GM10248 (cell line): ENCODE data around the gene ALDH2.

ENCODE experiments used
- CTCF ChIA-PET: fragments of 300-600 bp; sonication (Branson Sonifier 250); formaldehyde crosslinking; extraction: SDS; loops from one replicate; lab custom pipeline; 2021; ENCODE audit warnings: antibody characterized with exemption; lab: Yijun Ruan, JAX
- POLR2A ChIA-PET: fragments of 350-650 bp; sonication (Branson Sonifier 250); formaldehyde crosslinking; extraction: SDS; loops from one replicate; lab custom pipeline; 2020; ENCODE audit warnings: antibody characterized with exemption; lab: Yijun Ruan, JAX
- DNase-seq: peaks from one replicate; pipeline ENCODE4 v3.0.0; 2012; ENCODE audit errors: extremely low spot score
- CTCF ChIP-seq: IDR thresholded peaks from 2 replicates; pipeline ENCODE4 v1.5.1; 2012; ENCODE audit warnings: mild to moderate bottlenecking, low read depth; ENCODE audit errors: extremely low read depth, missing control alignments, control extremely low read depth

ALDH2 gene

GRCh38 chr12:111840807-111841206, 74.1 kb downstream of the ALDH2 start:
- ChIA-PET POLR2A (no interaction called here), CTCF (interaction anchor here (1.1 to 1.8 kb wide), 3 partner anchors 14 to 28 kb away, joined by 4 to 6 read pairs (median 6); no protein-coding TSS in a partner anchor)
- no peak for TF ChIP-seq CTCF
- DNase-seq, result no peak

GRCh38 chr12:111841236-111841749, 74.6 kb downstream of the ALDH2 start:
- CTCF ChIA-PET, result interaction anchor here (1.1 to 1.8 kb wide), 3 partner anchors 15 to 28 kb away, joined by 4 to 6 read pairs (median 6); no protein-coding TSS in a partner anchor
- POLR2A ChIA-PET, result no interaction called here
- no peak for TF ChIP-seq CTCF
- DNase-seq, result peak; percentile 37

- DNase-seq, result peak; percentile 96
- no peak for TF ChIP-seq CTCF
- POLR2A ChIA-PET, result no interaction called here
- CTCF ChIA-PET, result interaction anchor here (1.1 to 1.8 kb wide), 2 partner anchors 16 to 27 kb away, joined by 4 to 6 read pairs; no protein-coding TSS in a partner anchor
These were observed 75.2 kb downstream of the ALDH2 start, which contains the start of gene MAPKAPK5 for GRCh38 chr12:111841750-111842555. Gene MAPKAPK5, plus strand, starts transcription at chr12:111842228. Its CDS starts 506 bp downstream, at chr12:111842734.

GRCh38 chr12:111842556-111843396, 76.0 kb downstream of the ALDH2 start:
- CTCF ChIA-PET, result interaction anchor here (1.8 kb wide), 1 partner anchor 28 kb away, joined by 6 read pairs; no protein-coding TSS in a partner anchor
- no peak for TF ChIP-seq CTCF
- no peak for DNase-seq
- POLR2A ChIA-PET, result no interaction called here

- TF ChIP-seq CTCF, result no peak
- CTCF ChIA-PET, result interaction anchor here (1.4 kb wide), 1 partner anchor 51 kb away, joined by 3 read pairs; no protein-coding TSS in a partner anchor
- POLR2A ChIA-PET, result interaction anchor here (0.6 kb wide), 1 partner anchor 556 kb away, joined by 7 read pairs; no protein-coding TSS in a partner anchor
- DNase-seq, result no peak
These were observed 79.3 kb downstream of the ALDH2 start for GRCh38 chr12:111846016-111846415.
